Sigmoid colon (tissue), 7 donors: Measurements from ENCODE around the gene ADM2. TPM values are rescaled to one million over a fixed set of nuclear protein-coding genes. Genes with fewer than 3 reads are reported as not detected.

Experiments used
- DNase-seq: peaks from one replicate; pipeline ENCODE4 v3.0.0-alpha.2; 2019
- H3K27ac ChIP-seq, 4 donors: fragments of 200-600 bp; sonication (generic); one replicate each; pipeline ENCODE4 v1.5.1; 2016 to 2019; ENCODE audit warnings: mild to moderate bottlenecking in 1 of 4
- H3K27me3 ChIP-seq, 3 donors: fragments of 200-600 bp; sonication (generic); one replicate each; pipeline ENCODE4 v1.5.1; 2019; ENCODE audit warnings: mild to moderate bottlenecking in 1 of 3
- H3K36me3 ChIP-seq, 4 donors: fragments of 200-600 bp; sonication (generic); one replicate each; pipeline ENCODE4 v1.5.1; 2016 to 2019
- H3K4me1 ChIP-seq, 4 donors: fragments of 200-600 bp; sonication (generic); one replicate each; pipeline ENCODE4 v1.5.1; 2017 to 2019
- H3K4me3 ChIP-seq, 4 donors: fragments of 200-600 bp; sonication (generic); one replicate each; pipeline ENCODE4 v1.5.1; 2017 to 2019; ENCODE audit warnings: mild to moderate bottlenecking in 2 of 4, moderate library complexity in 1 of 4
- H3K9me3 ChIP-seq, 4 donors: fragments of 200-600 bp in 3 of 4; sonication (generic) in 3 of 4; one replicate each; pipeline versions ENCODE4 v1.5.1 to v1.6.1; 2013 to 2019
- CTCF ChIP-seq, 4 experiments: fragments of 450-650 bp in 3 of 4; fragments of 200-600 bp in 1 of 4; IDR thresholded peaks; one replicate each; pipeline ENCODE4 v1.5.1; 2016 to 2019; ENCODE audit warnings: antibody characterized with exemption in 4 of 4, mild to moderate bottlenecking in 3 of 4, moderate library complexity in 2 of 4
- EP300 ChIP-seq, 4 donors: sonication (generic); formaldehyde crosslinking; IDR thresholded peaks; one replicate each; pipeline ENCODE4 v1.6.1; 2017; ENCODE audit warnings: antibody characterized with exemption in 4 of 4
- POLR2A ChIP-seq, 2 donors: fragments of 450-650 bp; IDR thresholded peaks; one replicate each; pipeline ENCODE4 v1.6.1; 2016; ENCODE audit warnings: antibody characterized with exemption in 2 of 2, mild to moderate bottlenecking in 2 of 2, moderate library complexity in 2 of 2
- POLR2AphosphoS5 ChIP-seq, 4 donors: sonication (generic); formaldehyde crosslinking; IDR thresholded peaks; one replicate each; pipeline ENCODE4 v1.6.1; 2017; ENCODE audit warnings: antibody characterized with exemption in 4 of 4
- WGBS, 2 donors: extraction: QIAGEN DNeasy Blood & Tissue Kit; methylation state at CpG; one replicate each; pipeline ENCODE4 v1.1.7; 2013; 5-methylcytosine and 5-hydroxymethylcytosine counted together
- intact Hi-C: fragments of 100-400 bp; cut with DNase I; formaldehyde crosslinking; loops from one replicate; pipeline ENCODE4 v1.15.1; 2023
- polyA plus RNA-seq, 3 donors: library from polyadenylated mRNA; stranded (reverse); fragments of 200-250 nt; gene quantifications; one replicate each; pipeline ENCODE4 v1.2.3, GENCODE V29; 2013
- total RNA-seq, 4 donors: library from RNA; depleted of rRNA; stranded (reverse); fragments of >200 nt; gene quantifications; one replicate each; pipeline ENCODE4 v1.1.0, GENCODE V29; 2016
- donor health status: healthy with polysubstance abuse.
- donor health status: Bipolar disorder and iron deficiency.
- donor health status: healthy.

Gene ADM2
- total and polyA plus RNA-seq, 7 donors = 1.2 to 8.6 (median 3.2) TPM; not detected in 4

- H3K36me3 ChIP-seq = no peaks in the 10 kb centered on the region
- peaks cover 33 to 58% (median 52%) of the 10 kb centered on the region in 3 donors for H3K27me3 ChIP-seq
- peak overlapping the region; percentile 24 to 54 (median 50) for H3K4me3 ChIP-seq
- peak overlapping the region; percentile 73 to 93 (median 81) for H3K27ac ChIP-seq
- peaks cover 0 to 68% (median 53%) of the 10 kb centered on the region in 4 donors for H3K4me1 ChIP-seq
- no peak for TF ChIP-seq POLR2AphosphoS5 (IDR thresholded peaks at IDR 0.05)
- no peak for TF ChIP-seq CTCF (IDR thresholded peaks at IDR 0.05)
- TF ChIP-seq EP300 (IDR thresholded peaks at IDR 0.05) = no peak
- TF ChIP-seq POLR2A (IDR thresholded peaks at IDR 0.05) = no peak
- DNase-seq = no peak
- 20 to 23% methylated on average over 50 of the region's 50 CpGs for WGBS, 2 donors
- intact Hi-C loops = loop anchor here (5.0 kb wide), 3 partner anchors 33 to 282 kb away; partner anchors contain the start of genes ARSA, SYCE3 and TUBGCP6
- no peaks in the 10 kb centered on the region for H3K9me3 ChIP-seq
These were observed 48.1 kb downstream of the ADM2 start for GRCh38 chr22:50529416-50529896.

GRCh38 chr22:50529897-50530579 is 48.7 kb downstream of the ADM2 start, which contains the start of gene TYMP:
TSS of gene TYMP (minus strand) at chr22:50530012. CDS start at chr22:50529709, 303 bp downstream.
- peak within 1 kb of the TSS; percentile 39 to 54 (median 50) for H3K4me3 ChIP-seq
- H3K9me3 ChIP-seq = no peaks in the 10 kb centered on the region
- H3K4me1 ChIP-seq = peaks cover 0 to 62% (median 47%) of the 10 kb centered on the region in 4 donors
- H3K27ac ChIP-seq = peak within 1 kb of the TSS; percentile 73 to 93 (median 81)
- intact Hi-C loops = loop anchor here (5.0 kb wide), 3 partner anchors 32 to 283 kb away; partner anchors contain the start of genes ARSA, SYCE3 and TUBGCP6
- 0 to 1% methylated on average over 92 of the region's 92 CpGs for WGBS, 2 donors
- H3K27me3 ChIP-seq = peaks cover 33 to 64% (median 57%) of the 10 kb centered on the region in 3 donors
- DNase-seq = peak; percentile 93
- no peaks in the 10 kb centered on the region for H3K36me3 ChIP-seq
- TF ChIP-seq CTCF (IDR thresholded peaks at IDR 0.05) (no peak), POLR2A (IDR thresholded peaks at IDR 0.05) (peak in 1 of 2 donors; percentile 45), EP300 (IDR thresholded peaks at IDR 0.05) (no peak), POLR2AphosphoS5 (IDR thresholded peaks at IDR 0.05) (peak; percentile 65 to 75 (median 69))

DNA sequence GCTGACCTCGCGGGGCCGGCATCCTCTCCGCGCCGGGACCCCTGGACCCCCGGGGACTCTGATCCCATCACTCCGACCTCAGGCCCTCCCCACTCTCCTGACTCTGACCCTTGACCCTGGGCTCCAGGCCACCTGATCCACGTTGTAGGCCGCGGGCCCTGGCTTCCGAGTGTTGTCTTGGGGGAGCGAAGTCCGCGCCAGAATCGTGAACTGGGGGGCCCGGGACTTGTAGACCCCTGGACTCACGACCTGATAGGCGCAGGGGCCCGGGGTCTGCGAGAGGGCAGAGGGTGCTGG is 49.2 kb downstream of the ADM2 start:
- H3K4me3 ChIP-seq = peak overlapping the region; percentile 39 to 54 (median 50)
- intact Hi-C loops = no loop called here
- peaks cover 33 to 69% (median 62%) of the 10 kb centered on the region in 3 donors for H3K27me3 ChIP-seq
- TF ChIP-seq POLR2A (IDR thresholded peaks at IDR 0.05) (no peak), CTCF (IDR thresholded peaks at IDR 0.05) (no peak), POLR2AphosphoS5 (IDR thresholded peaks at IDR 0.05) (no peak), EP300 (IDR thresholded peaks at IDR 0.05) (no peak)
- H3K9me3 ChIP-seq = no peaks in the 10 kb centered on the region
- 1% methylated on average over 21 of the region's 21 CpGs for WGBS, 2 donors
- DNase-seq = peak; percentile 84
- H3K36me3 ChIP-seq = no peaks in the 10 kb centered on the region
- H3K27ac ChIP-seq = peak overlapping the region; percentile 73 to 93 (median 81)
- peaks cover 0 to 61% (median 45%) of the 10 kb centered on the region in 4 donors for H3K4me1 ChIP-seq

DNA sequence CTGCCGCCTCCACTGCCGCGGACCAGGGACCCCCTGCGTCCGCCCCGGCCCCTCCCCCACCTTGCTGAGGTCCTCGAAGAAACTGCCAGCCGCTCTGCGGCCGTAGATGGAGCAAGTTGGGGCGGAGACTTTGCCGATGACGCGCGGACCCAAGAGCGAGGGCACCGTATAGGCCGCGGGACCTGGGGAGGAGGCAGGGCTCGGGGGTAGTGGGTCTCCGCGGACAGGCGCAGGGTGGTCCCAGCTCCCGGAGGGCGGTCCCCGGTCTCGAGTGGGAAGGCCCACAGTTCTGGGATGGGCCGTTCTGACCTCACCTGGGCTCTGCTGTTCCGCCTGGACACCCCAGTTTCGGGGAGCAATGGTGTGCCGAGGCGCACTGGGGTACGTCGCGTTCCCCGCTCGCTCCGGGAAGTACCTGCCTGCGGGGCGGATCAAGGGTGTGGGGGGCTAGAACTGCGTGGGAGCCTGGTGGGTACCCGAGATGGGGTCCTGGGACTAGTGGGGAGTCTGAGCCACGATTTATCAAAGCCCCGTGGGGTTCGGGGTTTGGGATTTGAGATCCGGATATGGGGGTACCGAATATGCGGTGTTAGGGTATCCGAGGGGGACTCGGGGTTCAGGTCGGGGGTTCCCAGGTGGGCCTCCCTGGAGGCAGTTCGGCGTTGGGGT is 49.7 kb downstream of the ADM2 start:
- 1 to 2% methylated on average over 53 of the region's 53 CpGs for WGBS, 2 donors
- peaks cover 0 to 57% (median 45%) of the 10 kb centered on the region in 4 donors for H3K4me1 ChIP-seq
- peak; percentile 94 for DNase-seq

More for the DNA sequence above, 49.7 kb downstream of the ADM2 start:
- intact Hi-C loops = no loop called here
- Histone ChIP-seq H3K27ac (peak overlapping the region; percentile 73 to 93 (median 81)), H3K27me3 (peaks cover 33 to 74% (median 63%) of the 10 kb centered on the region in 3 donors), H3K36me3 (no peaks in the 10 kb centered on the region), H3K9me3 (no peaks in the 10 kb centered on the region), H3K4me3 (peak overlapping the region; percentile 39 to 54 (median 50))
- TF ChIP-seq POLR2A (IDR thresholded peaks at IDR 0.05) (peak; percentile 44 to 71), EP300 (IDR thresholded peaks at IDR 0.05) (no peak), POLR2AphosphoS5 (IDR thresholded peaks at IDR 0.05) (peak; percentile 68 to 90 (median 73)), CTCF (IDR thresholded peaks at IDR 0.05) (no peak)
